Superior temporal gyrus (tissue), 1 donor: ENCODE measurements around the gene ZNF358.

Source experiments
- DNase-seq: peaks from one replicate; pipeline ENCODE4 v3.0.0-alpha.2; 2016; ENCODE audit errors: extremely low spot score

Gene ZNF358

DNA sequence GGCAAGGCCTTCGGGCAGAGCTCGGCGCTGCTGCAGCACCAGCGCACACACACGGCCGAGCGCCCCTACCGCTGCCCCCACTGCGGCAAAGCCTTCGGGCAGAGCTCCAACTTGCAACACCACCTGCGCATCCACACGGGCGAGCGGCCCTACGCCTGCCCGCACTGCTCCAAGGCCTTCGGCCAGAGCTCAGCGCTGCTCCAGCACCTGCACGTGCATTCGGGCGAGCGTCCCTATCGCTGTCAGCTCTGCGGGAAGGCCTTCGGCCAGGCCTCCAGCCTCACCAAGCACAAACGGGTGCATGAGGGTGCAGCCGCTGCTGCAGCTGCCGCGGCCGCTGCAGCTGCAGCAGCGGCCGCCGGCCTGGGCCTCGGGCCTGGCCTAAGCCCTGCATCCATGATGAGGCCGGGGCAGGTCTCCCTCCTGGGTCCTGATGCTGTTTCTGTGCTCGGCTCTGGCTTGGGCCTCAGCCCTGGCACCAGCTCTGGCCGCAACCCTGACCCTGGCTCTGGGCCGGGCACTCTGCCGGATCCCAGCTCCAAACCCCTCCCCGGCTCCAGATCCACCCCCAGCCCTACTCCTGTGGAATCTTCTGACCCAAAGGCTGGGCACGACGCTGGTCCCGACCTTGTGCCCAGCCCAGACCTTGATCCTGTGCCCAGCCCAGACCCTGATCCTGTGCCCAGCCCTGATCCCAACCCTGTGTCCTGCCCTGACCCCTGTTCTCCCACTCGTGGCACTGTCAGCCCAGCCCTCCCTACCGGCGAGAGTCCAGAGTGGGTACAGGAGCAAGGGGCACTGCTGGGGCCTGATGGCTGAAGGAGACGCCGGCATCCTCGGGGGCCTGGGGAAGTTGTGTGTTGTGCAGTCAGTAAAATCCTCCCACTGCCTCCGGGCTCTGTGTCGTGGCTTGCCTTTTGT is 4.5 kb downstream of the ZNF358 start:
- no peak for DNase-seq

DNA sequence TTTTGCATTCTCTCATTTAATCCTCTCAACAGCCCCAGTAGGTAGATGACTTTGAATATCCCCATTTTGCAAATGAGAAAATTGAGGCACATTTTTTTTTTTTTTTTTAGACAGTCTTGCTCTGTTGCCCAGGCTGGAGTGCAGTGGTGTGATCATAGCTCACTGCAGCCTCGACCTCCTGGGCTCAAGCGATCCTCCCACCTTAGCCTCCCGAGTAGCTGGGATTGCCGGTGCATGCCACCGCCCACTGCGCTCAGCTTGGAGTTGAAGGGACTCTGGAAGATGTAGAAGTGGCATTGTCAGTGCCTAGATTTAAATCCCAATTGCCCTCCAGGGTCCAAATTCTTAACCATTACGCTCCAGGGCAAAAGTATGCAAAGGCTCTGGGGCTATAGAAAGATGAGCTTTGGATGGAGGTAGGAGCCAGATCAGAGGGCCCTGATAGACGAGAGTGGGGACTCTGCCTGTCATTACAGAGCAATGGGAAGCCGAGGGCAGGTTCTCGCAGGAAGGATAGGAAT is 5.7 kb downstream of the ZNF358 start:
- DNase-seq = no peak

DNA sequence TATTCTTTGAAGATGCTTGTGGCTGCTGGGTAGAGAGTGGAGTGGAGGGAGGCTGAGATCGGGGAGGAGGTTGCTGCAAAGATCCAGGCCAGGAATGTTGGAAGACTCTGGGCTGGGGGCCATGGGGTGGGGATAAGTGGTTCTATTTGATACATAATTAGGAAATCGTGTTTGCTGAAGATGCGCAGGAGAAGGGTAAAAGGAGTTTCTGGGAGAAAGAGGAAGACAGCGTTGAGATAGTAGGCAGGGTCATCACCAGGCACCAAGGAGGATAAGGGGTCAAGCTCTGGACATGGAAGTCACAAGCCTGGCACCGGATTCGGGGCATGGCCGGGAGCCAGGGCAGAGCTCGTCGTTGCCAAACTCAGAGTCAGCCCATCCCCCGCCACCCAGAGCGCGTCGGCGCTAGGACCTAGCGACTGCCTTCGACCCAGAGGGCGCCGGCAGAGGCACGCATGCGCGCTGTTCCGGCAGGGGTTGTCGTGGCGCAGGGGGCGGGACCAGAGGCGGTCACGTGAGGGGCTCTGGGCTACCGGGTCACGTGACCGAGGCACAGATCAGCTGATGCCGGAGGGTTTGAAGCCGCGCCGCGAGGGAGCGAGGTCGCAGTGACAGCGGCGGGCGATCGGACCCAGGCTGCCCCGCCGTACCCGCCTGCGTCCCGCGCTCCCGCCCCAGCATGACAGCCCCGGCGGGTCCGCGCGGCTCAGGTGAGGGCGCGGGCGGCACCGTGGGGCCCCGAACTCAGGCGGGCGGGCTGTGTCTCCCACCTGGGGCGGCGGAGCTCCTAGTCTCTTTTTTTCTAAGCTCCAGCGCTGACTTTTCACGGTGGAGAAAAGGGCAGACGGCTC is 6.4 kb downstream of the ZNF358 start, which contains the start of gene MCOLN1:
TSS of gene MCOLN1 (plus strand) at position 553 of the 851 bp plus-strand sequence. CDS start at position 680, 127 bp downstream.
- peak; percentile 99 for DNase-seq

DNA sequence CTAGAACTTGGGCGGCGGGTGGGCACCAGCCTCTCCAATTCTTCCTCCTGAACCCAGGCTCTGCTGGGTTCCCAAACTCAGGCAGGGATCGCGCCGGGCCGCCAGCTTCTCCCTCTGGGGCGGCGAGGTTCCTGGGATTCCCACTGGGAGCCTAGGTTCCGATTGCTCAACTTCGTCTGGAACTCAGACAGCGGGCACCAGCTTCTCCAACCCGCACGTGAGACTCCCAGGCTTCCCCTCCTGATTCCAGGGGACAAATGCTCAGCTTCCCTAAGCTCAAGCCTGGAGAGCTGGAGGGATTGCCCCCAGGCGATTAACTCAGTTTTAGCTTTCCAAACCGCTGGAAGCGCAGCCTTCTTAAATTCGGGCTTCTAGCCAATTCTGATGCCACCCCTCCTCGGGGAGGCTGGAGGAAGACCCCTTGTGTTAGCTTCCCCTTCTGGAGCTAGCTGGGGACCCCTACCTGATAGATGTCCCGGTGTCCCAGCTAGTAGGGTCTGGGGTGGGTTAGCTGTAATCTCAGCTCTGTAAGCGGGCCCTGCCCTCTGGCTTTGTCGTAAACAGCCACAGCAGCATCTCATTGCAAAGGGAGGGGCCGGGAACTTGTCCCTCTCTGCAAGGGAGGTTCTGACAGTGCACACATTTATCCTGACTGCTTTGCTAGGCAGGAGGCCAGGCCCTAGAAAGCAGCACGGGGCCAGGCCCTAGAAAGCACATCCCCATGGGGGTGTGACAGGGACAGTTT is 7.2 kb downstream of the ZNF358 start:
- no peak for DNase-seq

DNA sequence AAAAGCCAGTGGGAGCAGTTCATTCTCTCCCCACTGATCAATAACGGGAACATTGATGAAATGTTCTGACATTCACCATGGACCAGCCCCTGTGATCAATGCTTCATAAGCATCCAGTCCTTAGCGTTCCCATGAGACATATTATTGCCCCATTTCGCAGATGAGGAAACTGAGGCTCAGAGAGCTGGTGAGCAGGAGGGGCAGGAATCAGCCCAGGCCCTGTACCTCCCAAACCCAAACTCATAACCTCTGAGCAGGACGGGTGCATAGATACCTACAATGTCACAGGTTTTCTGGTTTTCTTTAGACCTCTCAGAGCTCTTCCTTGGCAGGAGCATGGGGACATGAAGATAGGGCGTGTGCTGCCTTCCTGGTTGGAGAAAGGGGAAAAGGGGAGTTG is 8.6 kb downstream of the ZNF358 start:
- DNase-seq = no peak

DNA sequence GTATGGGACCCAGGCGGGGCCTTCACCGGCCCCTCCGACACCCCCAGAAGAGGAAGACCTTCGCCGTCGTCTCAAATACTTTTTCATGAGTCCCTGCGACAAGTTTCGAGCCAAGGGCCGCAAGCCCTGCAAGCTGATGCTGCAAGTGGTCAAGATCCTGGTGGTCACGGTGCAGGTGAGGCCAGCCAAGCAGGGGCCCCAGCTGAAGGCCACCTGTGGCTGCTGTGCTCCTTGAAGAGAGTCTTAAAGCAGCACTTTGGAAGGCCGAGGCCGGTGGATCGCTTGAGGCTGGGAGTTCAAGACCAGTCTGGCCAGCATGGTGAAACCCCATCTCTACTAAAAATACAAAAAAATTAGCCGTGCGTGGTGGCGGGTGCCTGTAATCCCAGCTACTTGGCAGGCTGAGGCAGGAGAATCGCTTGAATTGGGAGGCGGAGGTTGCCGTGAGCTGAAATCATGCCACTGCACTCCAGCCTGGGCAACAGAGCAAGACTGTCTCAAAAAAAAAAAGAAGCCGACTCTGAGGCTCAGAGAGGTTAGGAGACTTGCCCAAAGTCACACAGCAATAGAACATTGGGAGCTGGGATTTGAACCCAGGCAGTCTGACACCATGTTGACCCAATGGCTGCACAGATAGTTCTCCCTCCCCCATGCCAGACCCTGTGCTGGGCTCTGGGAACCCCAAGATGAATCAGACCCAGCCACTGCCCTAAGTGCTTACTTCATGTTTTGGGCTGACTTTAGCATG is 9.3 kb downstream of the ZNF358 start:
- DNase-seq = no peak

DNA sequence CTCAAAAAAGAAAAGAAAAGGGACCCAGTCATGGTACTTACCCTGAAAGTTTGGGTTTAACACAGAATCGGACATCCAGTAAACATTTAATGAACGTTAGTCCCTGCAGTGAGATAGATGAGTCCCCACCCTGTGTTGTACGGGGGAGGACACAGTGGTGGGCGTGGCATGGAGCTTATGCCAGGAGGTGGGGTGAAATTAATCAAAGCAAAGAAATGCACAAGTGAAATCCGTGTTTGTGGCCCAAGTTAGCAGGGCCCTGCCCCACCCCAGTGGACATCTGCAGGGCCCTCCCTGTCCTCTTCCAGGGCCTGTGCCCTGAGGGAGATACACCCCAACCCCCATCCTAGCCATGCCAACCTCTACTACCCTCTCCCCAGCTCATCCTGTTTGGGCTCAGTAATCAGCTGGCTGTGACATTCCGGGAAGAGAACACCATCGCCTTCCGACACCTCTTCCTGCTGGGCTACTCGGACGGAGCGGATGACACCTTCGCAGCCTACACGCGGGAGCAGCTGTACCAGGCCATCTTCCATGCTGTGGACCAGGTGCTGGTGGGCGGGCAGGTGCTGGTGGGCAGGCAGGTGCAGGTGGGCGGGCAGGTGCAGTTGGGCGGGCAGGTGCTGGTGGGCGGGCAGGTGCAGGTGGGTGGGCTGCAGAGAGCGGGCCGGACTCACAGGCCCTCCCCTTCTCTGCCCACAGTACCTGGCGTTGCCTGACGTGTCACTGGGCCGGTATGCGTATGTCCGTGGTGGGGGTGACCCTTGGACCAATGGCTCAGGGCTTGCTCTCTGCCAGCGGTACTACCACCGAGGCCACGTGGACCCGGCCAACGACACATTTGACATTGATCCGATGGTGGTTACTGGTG is 10.4 kb downstream of the ZNF358 start:
- no peak for DNase-seq

DNA sequence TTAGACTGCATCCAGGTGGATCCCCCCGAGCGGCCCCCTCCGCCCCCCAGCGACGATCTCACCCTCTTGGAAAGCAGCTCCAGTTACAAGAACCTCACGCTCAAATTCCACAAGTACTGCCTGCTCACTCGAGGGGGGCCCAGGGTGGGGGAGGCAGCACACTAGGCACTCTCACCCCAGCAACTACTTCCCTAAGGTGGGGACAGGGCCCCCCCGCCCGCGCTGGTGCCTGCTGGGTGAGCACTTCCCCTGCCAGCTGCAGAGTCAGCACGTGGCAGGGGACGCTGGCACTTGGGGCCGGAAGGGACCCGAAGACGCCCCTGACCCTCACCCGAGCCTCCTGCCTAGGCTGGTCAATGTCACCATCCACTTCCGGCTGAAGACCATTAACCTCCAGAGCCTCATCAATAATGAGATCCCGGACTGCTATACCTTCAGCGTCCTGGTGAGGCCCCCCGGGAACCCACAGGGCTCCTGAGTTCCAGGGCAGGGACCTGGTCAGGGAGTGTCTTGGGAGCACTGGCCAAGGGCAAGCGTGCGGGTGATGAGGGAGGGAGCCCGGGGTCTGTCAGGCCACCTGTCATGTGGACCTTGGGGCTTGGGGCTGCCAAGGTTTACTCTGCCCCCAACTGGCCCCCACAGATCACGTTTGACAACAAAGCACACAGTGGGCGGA is 11.8 kb downstream of the ZNF358 start:
- no peak for DNase-seq

DNA sequence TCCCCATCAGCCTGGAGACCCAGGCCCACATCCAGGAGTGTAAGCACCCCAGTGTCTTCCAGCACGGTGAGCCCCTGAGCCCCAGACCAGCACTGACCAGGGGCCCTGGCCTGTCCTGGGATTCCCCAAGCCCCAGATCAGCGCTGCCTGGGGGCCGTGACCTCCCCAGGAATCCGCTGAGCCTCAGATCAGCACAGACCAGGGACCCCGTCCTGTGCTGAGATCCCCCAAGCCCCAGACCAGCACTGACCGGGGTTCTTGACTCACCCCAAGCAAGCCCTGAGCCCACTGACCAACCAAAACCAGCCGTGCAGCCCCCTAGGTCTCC is 12.3 kb downstream of the ZNF358 start:
- no peak for DNase-seq

DNA sequence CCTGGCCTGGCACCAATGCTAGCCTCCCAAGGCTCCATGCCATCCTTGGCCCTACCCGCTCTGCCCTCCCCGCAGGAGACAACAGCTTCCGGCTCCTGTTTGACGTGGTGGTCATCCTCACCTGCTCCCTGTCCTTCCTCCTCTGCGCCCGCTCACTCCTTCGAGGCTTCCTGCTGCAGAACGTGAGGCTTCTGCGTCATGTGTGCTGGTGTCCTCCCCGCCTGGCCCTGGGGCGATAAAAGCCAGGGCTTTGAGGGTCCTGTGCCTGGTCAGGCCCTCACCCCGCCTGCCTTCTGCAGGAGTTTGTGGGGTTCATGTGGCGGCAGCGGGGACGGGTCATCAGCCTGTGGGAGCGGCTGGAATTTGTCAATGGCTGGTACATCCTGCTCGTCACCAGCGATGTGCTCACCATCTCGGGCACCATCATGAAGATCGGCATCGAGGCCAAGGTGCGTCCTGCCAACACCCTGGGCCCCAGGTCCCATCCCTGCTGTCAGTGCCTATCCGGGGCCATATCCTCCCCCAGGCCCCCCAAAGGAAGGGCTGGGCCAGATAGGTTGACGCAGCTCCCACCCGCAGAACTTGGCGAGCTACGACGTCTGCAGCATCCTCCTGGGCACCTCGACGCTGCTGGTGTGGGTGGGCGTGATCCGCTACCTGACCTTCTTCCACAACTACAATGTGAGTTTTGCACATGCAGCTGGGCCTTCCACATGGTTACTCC is 12.8 kb downstream of the ZNF358 start:
- DNase-seq = no peak

DNA sequence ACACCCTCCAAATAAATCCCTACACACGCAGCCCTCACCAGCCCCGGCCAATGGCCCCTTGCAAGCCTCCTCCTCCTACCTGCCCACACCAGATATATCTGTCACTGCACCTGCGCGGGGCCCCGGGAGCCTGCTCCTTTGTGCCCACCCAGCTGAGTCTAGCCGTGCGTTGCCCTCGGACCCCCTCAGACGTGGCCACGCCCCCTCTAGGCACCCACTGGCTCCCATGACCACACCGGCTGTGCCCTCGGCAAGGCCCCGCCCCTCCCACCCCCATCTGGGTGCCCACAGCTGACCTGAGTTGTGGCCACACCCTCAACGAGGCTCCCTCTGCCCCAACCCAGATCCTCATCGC is 13.3 kb downstream of the ZNF358 start:
- no peak for DNase-seq

DNA sequence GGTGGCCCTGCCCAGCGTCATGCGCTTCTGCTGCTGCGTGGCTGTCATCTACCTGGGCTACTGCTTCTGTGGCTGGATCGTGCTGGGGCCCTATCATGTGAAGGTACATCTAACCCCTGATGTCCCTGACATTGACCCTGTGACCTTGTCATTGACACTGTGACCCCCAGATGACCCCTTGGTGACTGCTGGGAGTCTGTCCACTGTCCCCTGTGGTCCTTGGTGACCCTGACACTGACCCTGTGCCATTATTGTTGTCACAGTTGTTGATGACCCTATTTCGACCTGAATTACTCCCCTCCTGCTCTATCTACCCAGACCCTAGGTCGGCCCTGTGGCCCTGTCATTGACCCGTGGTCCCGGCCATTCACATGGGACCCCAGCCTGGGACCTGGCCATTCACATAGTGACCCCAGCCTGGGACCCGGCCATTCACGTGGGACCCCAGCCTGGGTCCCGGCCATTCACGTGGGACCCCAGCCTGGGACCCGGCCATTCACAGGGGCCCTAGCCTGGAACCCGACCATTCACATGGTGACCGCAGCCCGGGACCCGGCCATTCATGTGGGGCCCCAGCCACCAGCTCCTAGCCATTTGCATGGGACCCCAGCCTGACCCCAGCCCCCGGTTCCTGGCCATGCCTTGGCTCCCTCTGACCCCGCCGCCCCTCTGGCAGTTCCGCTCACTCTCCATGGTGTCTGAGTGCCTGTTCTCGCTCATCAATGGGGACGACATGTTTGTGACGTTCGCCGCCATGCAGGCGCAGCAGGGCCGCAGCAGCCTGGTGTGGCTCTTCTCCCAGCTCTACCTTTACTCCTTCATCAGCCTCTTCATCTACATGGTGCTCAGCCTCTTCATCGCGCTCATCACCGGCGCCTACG is 13.9 kb downstream of the ZNF358 start:
- no peak for DNase-seq

DNA sequence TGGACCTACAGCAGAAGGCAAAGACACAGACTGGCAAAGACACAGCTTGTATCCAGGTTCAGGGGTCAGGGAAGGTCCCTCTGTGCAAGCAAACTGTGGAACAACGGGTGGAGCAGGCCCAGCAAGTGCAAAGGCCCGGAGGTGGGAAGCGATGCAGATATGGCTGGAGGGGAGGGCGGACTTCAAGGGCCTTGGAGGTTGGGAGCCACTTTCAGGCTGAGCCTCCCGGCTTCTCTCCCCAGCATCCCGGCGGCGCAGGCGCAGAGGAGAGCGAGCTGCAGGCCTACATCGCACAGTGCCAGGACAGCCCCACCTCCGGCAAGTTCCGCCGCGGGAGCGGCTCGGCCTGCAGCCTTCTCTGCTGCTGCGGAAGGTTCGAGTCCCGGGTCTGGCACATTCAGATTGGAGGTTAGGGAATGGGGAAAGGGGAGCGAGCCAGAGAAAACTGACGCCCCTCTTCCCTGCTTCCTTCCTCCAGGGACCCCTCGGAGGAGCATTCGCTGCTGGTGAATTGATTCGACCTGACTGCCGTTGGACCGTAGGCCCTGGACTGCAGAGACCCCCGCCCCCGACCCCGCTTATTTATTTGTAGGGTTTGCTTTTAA is 17.5 kb downstream of the ZNF358 start:
- peak; percentile 36 for DNase-seq

DNA sequence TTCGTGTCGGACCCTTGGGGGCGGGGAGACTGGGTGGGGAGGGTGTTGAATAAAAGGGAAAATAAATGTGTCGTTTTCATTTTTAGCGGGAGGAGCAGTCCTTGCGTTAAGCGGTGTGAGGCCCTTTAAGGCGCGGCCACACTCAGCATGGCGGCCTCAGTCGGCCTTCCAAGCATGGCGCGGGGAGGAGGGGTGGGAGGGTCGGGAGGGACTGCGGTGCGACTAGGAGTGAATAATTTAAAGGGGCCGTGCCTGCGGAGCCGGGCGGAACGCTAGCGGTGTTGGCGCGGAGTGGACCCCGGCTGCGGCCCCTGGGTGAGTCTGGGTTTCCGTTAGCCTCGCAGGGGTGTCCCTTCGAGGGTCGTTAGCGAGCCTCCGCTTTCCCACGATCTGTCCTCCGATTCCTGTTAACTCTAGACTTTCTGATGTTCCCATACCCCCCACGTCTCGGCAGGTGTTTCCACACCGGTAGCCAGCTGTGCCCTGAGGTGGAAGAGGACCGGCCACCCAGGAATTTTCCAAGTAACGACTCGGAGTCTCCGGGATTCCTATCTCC is 18.1 kb downstream of the ZNF358 start:
- peak; percentile 84 for DNase-seq

DNA sequence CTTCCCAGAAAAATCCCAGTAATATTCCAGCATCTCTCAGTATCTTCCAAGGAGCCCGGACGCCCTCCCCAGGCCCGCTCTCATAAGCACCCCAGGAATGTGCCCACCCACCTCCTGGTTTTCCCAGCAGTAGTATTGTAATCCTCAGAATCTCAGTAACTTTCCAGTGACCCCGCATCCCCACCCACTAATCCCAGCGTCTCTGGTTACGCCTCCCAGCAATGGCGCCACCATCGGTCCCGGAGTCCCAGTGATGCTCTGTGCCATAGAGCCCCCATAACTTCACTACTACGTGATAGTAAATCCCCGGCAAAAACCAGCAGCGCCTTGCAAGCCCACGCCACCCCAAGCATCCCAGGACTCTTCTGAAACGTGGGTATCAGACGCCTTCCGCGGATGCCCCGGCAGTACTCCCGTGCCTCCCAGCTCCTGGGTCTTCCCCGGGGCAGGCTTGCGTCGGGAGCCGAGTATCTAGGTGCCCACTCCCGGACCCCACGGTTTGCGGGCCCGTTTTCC is 18.7 kb downstream of the ZNF358 start:
- peak; percentile 87 for DNase-seq

DNA sequence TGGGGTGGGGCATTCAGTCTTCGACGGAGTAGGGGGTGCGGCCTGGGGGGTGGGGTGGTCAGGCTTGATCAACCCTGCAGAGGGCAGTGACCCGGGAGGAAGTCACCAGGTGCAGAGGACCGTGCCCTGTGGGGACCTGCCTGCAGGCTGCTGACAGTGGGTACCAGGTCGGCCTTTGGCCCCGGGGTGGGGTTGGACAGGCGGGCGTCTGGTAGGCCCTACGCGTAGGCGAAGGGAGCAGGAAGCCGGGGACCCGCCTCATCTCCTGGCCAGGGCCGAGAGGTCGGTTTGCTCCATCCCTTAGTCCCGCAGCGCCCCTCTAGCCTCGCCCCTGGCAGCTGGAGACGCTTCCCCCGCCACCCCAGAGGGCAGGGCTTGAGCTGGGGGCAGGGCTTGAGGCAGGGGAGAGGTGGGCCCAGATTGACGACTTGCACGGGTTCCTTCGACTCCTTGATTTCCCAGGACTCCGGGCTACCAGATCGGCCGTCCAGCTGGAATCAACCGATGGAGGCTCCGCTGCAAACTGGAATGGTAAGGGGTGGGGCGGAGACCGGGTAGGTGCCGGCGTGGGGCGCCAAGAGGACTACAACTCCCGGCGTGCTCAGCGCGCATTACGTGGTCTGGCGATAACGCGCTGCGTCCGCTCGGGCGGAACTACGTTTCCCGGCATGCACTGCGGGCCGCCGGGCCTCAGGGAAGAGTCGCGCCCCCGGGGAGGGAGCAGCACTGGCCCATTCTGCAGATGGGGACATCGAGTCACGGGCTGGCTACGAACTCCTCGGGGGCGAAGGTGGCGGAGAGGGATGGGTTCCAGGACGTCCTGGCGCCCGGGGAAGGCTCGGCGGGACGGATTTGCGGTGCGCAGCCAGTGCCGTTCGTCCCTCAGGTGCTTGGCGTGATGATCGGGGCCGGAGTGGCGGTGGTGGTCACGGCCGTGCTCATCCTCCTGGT is 19.4 kb downstream of the ZNF358 start, which contains the start of gene PNPLA6:
TSS of gene PNPLA6 (plus strand) at position 671 of the 951 bp plus-strand sequence. CDS start at position 743, 72 bp downstream.
- DNase-seq = peak; percentile 97
